ENCODE data around the gene TULP1. TPM values are rescaled to one million over a fixed set of nuclear protein-coding genes. Genes with fewer than 3 reads are reported as not detected.
A peak's percentile ranks its signal among the peaks of the same experiment; 100 is the strongest.

Gene TULP1
- total RNA-seq, 1 donor from 2014 or later: not detected

DNA sequence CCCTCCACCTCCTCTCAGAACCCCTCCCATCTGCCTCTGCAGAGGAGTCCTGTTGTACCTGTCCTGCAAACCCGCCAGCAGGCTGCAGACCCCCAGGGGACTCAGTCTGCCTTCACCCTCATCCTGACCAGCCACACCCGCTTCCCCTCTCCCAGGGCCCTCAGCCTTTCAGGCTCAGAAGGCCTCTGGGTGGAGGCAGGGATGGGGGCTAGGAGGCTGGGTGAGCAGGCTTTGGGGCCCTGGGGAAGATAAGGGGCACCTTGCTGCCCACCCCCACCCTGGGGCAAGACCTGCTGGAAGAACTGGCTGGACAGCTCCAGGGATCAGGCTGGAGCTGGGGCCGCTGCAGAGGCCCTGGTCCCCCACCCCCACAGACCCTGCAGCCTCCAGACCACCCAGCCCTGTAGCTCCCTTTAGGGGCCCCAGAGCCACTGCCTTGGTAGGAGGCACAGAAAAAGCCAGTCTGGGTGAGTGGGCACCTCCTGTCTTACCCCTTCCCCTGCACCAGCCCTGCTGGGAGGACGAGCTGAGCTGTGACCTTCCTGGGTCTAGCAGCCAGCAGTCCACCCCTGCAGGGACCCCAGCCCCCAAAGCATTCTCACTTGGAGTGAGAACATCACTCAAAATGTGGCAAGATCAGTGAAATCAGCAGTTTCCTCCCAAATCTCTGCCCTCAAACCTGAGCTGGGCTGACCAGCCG lies 21.0 kb downstream of the TULP1 start:
- no peaks in the 10 kb centered on the region for H3K36me3 Mint-ChIP-seq (ENCODE audit: low read depth)
- no peaks in the 10 kb centered on the region for H3K27me3 Mint-ChIP-seq (ENCODE audit: low read depth)
- TF ChIP-seq, protein P1, sequence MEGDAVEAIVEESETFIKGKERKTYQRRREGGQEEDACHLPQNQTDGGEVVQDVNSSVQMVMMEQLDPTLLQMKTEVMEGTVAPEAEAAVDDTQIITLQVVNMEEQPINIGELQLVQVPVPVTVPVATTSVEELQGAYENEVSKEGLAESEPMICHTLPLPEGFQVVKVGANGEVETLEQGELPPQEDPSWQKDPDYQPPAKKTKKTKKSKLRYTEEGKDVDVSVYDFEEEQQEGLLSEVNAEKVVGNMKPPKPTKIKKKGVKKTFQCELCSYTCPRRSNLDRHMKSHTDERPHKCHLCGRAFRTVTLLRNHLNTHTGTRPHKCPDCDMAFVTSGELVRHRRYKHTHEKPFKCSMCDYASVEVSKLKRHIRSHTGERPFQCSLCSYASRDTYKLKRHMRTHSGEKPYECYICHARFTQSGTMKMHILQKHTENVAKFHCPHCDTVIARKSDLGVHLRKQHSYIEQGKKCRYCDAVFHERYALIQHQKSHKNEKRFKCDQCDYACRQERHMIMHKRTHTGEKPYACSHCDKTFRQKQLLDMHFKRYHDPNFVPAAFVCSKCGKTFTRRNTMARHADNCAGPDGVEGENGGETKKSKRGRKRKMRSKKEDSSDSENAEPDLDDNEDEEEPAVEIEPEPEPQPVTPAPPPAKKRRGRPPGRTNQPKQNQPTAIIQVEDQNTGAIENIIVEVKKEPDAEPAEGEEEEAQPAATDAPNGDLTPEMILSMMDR (conservative IDR thresholded peaks at IDR 0.05): no peak
- no peak overlapping the region for H3K27ac Mint-ChIP-seq (ENCODE audit: unreplicated experiment)
- H3K9me3 Mint-ChIP-seq: no peaks in the 10 kb centered on the region
- H3K4me1 Mint-ChIP-seq: peaks cover 71% of the 10 kb centered on the region
- H3K4me3 Mint-ChIP-seq: peak overlapping the region; percentile 72
- no peak for DNase-seq (ENCODE audit: low read depth, low spot score)

DNA sequence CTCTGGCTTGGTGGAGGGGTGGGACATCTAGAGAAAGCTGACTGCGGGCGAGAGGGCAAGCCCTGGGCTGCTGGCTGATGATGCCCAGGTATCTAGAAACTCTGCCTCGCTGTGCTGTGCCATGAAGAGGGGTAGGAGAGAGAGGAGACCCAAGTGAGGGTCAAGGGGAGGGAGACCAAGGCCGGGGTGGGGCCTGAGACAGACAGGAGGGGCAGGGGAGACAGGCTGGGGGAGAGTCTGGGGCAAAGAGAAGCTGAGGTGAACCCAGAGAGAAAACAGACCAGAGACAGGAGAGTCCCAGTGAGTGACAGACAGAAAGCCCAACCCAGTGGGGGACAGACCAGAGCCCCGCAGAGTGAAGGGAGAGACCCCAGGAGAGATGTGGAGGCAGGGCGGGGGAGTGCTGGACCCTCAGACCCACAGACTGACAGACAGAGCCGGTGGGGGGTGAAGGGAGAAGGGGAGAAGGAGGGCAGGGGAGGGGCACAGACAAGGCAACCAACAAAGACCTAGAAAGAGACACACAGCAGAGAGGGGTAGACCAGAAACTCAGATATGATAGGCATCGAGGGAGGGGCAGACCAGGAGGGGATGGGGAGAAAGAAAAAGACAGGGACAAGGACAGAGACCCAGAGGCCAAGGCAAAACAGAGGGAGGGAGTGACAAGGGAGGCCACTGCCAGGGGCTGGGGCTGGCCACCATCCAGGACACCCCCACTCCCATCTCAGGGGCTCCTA lies 21.7 kb downstream of the TULP1 start:
- Mint-ChIP-seq H3K4me1 (peaks cover 71% of the 10 kb centered on the region), H3K4me3 (peak overlapping the region; percentile 83), H3K27ac (ENCODE audit: unreplicated experiment) (peak overlapping the region; percentile 46), H3K36me3 (ENCODE audit: low read depth) (no peaks in the 10 kb centered on the region), H3K9me3 (no peaks in the 10 kb centered on the region), H3K27me3 (ENCODE audit: low read depth) (no peaks in the 10 kb centered on the region)
- DNase-seq (ENCODE audit: low read depth, low spot score): no peak
- TF ChIP-seq, protein P1 (conservative IDR thresholded peaks at IDR 0.05): no peak

DNA sequence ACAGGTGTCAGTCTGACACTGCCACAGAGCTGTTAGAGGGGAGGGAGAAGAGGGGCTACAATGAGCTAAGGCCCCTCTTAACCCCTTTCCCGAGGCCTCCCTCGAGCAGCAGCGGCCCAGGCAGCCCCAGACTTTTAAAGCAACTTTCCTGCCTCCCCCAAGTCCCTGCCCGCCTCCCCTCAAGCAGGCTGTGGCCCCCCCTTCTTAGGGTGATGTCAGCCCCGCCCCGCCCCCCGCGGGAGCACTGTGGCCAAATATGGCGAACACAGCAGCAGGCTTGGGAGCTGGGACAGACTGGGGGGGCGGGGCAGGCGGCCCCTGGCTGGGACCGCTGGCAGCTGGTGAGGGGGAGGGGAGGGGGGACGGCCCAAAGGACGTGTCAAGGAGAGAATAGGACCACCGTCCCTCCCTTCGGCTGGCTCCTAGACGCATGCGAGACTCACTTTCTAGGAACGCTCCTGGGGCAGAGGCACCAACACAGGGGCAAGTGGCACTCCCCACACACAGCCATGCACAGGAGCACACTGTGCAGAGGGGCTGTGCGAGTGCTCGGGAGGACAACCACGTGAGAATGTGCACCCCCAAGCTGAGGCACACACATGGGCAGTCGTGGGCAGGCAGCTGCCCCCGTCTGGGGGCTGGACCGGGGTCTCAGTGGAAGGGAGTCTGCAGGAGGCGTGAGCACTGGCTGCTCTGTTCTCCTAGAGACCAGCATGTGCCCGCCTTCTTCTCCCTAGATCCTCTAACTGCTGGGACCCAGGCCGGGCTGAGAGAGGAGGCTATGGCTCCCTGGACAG lies 22.5 kb downstream of the TULP1 start:
- peak overlapping the region; percentile 83 for H3K4me3 Mint-ChIP-seq
- H3K27me3 Mint-ChIP-seq (ENCODE audit: low read depth): no peaks in the 10 kb centered on the region
- peaks cover 63% of the 10 kb centered on the region for H3K4me1 Mint-ChIP-seq
- H3K36me3 Mint-ChIP-seq (ENCODE audit: low read depth): no peaks in the 10 kb centered on the region
- DNase-seq (ENCODE audit: low read depth, low spot score): peak; percentile 51
- H3K9me3 Mint-ChIP-seq: no peaks in the 10 kb centered on the region
- peak overlapping the region; percentile 92 for H3K27ac Mint-ChIP-seq (ENCODE audit: unreplicated experiment)
- TF ChIP-seq, protein P1 (conservative IDR thresholded peaks at IDR 0.05): no peak

DNA sequence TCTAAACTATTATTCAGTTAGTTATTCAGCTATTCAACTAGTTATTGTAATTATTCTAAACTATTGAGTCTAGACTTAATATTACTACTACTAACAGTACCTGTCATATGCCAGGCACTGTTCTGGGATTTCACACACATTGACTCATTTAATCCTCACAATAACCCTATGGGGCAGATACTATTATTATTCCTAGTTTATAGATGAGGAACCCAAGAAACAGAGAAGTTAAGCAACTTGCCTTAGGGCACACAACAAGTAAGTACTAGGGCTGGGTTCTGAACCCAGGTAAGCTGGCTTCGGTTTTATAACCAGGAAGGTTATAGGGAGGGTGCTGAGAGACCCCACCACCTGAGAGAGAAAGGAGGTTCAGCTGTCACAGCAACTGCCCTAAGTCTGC lies 23.6 kb downstream of the TULP1 start:
- no peaks in the 10 kb centered on the region for H3K9me3 Mint-ChIP-seq
- no peak overlapping the region for H3K4me3 Mint-ChIP-seq
- TF ChIP-seq, protein P1 (conservative IDR thresholded peaks at IDR 0.05): no peak
- no peak overlapping the region for H3K27ac Mint-ChIP-seq (ENCODE audit: unreplicated experiment)
- no peaks in the 10 kb centered on the region for H3K27me3 Mint-ChIP-seq (ENCODE audit: low read depth)
- H3K36me3 Mint-ChIP-seq (ENCODE audit: low read depth): no peaks in the 10 kb centered on the region
- no peak for DNase-seq (ENCODE audit: low read depth, low spot score)
- H3K4me1 Mint-ChIP-seq: peaks cover 54% of the 10 kb centered on the region

DNA sequence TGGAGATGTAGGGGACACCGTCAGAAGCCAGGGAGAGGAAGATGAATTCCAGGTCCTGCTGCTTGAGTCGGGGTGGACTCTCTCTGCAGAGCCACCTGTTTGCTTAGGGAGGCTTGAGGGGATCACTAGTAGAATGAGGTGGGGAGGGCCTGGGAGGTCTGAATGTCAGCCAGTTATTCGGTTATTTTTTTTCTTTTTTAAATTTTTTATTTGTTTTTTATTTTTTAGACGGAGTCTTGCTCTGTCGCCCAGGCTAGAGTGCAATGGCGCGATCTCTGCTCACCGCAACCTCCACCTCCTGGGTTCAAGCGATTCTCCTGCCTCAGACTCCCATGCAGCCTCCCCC lies 24.2 kb downstream of the TULP1 start:
- H3K9me3 Mint-ChIP-seq: no peaks in the 10 kb centered on the region
- H3K27me3 Mint-ChIP-seq (ENCODE audit: low read depth): no peaks in the 10 kb centered on the region
- no peak for DNase-seq (ENCODE audit: low read depth, low spot score)
- no peak overlapping the region for H3K27ac Mint-ChIP-seq (ENCODE audit: unreplicated experiment)
- no peaks in the 10 kb centered on the region for H3K36me3 Mint-ChIP-seq (ENCODE audit: low read depth)
- no peak overlapping the region for H3K4me3 Mint-ChIP-seq
- H3K4me1 Mint-ChIP-seq: peaks cover 49% of the 10 kb centered on the region
- TF ChIP-seq, protein P1 (conservative IDR thresholded peaks at IDR 0.05): no peak
